ENCODE data around the gene MRTFB. TPM values are rescaled to one million over a fixed set of nuclear protein-coding genes. Genes with fewer than 3 reads are reported as not detected.

Gene MRTFB
- total RNA-seq, 1 experiment from 2014 or later: 67.3 TPM

DNA sequence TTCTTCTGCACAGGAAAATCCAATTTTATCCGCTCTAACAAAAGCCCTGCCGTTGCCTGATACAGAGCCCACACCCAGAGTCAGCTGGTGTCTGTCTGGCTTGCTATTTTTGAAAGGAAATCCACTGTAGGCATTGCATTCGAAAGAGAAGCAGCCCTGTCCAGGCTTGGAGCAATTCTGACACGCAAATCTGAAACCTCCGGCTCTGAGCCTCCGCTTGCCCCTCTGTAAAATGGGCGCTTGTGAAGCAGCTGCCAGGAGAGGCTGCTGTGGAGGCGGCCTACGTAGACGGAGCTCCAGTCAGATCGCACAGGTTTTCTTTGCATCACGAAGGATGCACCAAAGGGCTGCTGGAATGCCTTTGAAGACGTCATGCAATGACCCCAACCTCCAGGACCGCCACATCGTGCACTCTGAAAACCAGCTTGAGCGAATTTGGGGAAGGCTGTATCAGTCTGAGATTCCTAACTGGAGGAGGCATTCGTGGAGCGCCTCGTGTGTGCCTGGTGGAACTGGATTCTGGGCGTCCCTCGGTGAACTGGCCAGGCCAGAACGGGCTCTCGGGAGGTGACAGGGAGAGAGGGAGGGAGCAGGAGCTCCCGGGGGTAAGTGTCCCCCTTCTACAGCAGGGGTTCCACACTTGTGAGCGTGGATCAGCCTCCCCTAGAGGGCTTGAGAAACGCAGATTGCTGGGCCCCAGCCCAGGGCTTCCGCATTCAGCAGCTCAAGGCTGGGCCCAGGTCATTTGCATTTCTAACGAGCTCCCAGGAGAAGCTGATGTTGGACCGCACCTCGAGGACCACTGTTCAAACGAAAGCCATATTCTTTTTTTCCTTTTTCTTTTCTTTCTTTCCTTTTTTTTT, 215.5 kb downstream of the MRTFB start:
- Mint-ChIP-seq H3K27ac (ENCODE audit: unreplicated experiment) (peak overlapping the region; percentile 93), H3K4me3 (ENCODE audit: low read depth, unreplicated experiment) (peak overlapping the region; percentile 82), H3K9me3 (ENCODE audit: low read depth, unreplicated experiment) (peaks cover 3% of the 10 kb centered on the region), H3K27me3 (ENCODE audit: unreplicated experiment) (no peaks in the 10 kb centered on the region), H3K4me1 (ENCODE audit: low read depth, unreplicated experiment) (peaks cover 8% of the 10 kb centered on the region), H3K36me3 (ENCODE audit: insufficient read depth, unreplicated experiment) (peaks cover 34% of the 10 kb centered on the region)
- intact Hi-C loops (cut with micrococcal nuclease; ENCODE audit: unreplicated experiment): loop anchor here (5.0 kb wide), 1 partner anchor 241 kb away; no protein-coding TSS in a partner anchor
- BruUV-seq (replicated peaks): no TSS peak
- DNase-seq: no peak
- TF ChIP-seq, protein P1, sequence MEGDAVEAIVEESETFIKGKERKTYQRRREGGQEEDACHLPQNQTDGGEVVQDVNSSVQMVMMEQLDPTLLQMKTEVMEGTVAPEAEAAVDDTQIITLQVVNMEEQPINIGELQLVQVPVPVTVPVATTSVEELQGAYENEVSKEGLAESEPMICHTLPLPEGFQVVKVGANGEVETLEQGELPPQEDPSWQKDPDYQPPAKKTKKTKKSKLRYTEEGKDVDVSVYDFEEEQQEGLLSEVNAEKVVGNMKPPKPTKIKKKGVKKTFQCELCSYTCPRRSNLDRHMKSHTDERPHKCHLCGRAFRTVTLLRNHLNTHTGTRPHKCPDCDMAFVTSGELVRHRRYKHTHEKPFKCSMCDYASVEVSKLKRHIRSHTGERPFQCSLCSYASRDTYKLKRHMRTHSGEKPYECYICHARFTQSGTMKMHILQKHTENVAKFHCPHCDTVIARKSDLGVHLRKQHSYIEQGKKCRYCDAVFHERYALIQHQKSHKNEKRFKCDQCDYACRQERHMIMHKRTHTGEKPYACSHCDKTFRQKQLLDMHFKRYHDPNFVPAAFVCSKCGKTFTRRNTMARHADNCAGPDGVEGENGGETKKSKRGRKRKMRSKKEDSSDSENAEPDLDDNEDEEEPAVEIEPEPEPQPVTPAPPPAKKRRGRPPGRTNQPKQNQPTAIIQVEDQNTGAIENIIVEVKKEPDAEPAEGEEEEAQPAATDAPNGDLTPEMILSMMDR (IDR thresholded peaks at IDR 0.05; ENCODE audit: unreplicated experiment): no peak
- CTCF ChIA-PET: interaction anchor here (0.6 to 2.1 kb wide), 8 partner anchors 18 to 367 kb away, joined by 3 to 15 read pairs (median 3); partner anchors contain the start of gene ERCC4

DNA sequence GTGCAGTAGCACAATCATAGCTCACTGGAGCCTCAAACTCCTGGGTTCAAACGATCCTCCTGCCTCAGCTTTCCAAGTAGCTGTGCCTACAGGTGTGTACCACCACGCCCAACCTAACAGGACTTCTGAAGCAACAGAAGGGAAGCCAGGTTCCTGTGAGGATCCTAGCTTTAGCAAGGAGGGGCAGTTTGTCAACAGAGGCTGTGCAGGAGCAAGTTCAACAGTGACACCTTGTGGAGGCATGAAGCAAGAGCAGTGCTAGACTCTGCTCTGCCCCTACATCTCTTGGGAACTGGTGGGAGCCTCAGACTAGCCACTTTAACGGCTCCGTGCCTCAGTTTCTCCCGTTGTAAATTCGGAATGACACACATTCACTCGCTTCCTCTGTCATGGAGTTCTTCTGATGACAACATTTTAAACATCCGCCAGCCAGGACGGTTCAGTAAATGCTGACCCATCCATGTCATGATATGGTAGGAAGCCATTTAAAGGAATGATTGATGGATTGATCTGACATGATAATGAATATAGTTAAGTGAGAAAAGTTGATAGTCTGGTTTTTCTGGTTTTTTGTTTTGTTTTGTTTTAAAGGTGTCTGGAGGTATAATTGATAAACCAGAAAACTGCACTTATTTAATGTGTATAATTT, 218.7 kb downstream of the MRTFB start:
- Mint-ChIP-seq H3K4me1 (ENCODE audit: low read depth, unreplicated experiment) (peaks cover under 1% of the 10 kb centered on the region), H3K27ac (ENCODE audit: unreplicated experiment) (no peak overlapping the region), H3K36me3 (ENCODE audit: insufficient read depth, unreplicated experiment) (peaks cover 33% of the 10 kb centered on the region), H3K27me3 (ENCODE audit: unreplicated experiment) (no peaks in the 10 kb centered on the region), H3K4me3 (ENCODE audit: low read depth, unreplicated experiment) (no peak overlapping the region), H3K9me3 (ENCODE audit: low read depth, unreplicated experiment) (peaks cover 3% of the 10 kb centered on the region)
- intact Hi-C loops (cut with micrococcal nuclease; ENCODE audit: unreplicated experiment): loop anchor here (5.0 kb wide), 1 partner anchor 237 kb away; no protein-coding TSS in a partner anchor
- TF ChIP-seq, protein P1 (IDR thresholded peaks at IDR 0.05; ENCODE audit: unreplicated experiment): peak; percentile 69
- no TSS peak for BruUV-seq (replicated peaks)
- CTCF ChIA-PET: interaction anchor here (0.8 kb wide), 1 partner anchor 366 kb away, joined by 4 read pairs; no protein-coding TSS in a partner anchor
- DNase-seq: peak; percentile 54

DNA sequence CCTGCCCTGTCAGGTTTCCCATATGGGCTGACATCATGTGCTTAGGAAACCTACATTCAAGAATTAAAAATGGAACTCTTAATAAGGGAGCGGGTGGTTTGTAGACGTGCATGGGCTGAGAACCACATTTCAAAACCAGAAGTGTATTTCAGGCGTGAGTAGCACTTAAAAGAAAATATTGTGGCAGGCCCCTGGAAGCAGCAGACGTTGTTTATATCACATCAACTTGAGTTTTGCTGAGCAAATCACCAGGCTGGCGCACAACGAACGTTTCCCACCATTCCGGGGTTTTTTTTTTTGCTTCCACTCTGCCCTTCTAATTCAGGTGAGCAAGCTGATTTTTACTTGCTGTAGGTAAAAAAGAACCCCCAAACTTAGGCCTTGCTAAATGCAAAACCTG, 220.2 kb downstream of the MRTFB start:
- TF ChIP-seq, protein P1 (IDR thresholded peaks at IDR 0.05; ENCODE audit: unreplicated experiment): no peak
- no TSS peak for BruUV-seq (replicated peaks)
- CTCF ChIA-PET: no interaction called here

GRCh38 chr16:14292051-14292825, 221.1 kb downstream of the MRTFB start:
- CTCF ChIA-PET: no interaction called here
- intact Hi-C loops (cut with micrococcal nuclease; ENCODE audit: unreplicated experiment): no loop called here
- TF ChIP-seq, protein P1 (IDR thresholded peaks at IDR 0.05; ENCODE audit: unreplicated experiment): no peak
- H3K27ac Mint-ChIP-seq (ENCODE audit: unreplicated experiment): no peak overlapping the region
- no peaks in the 10 kb centered on the region for H3K27me3 Mint-ChIP-seq (ENCODE audit: unreplicated experiment)
- H3K4me1 Mint-ChIP-seq (ENCODE audit: low read depth, unreplicated experiment): no peaks in the 10 kb centered on the region
- H3K4me3 Mint-ChIP-seq (ENCODE audit: low read depth, unreplicated experiment): no peak overlapping the region
- H3K9me3 Mint-ChIP-seq (ENCODE audit: low read depth, unreplicated experiment): peaks cover 3% of the 10 kb centered on the region
- peaks cover 8% of the 10 kb centered on the region for H3K36me3 Mint-ChIP-seq (ENCODE audit: insufficient read depth, unreplicated experiment)
- no TSS peak for BruUV-seq (replicated peaks)
- DNase-seq: no peak

More for the DNA sequence above, 220.2 kb downstream of the MRTFB start:
- Mint-ChIP-seq H3K36me3 (ENCODE audit: insufficient read depth, unreplicated experiment) (peaks cover 18% of the 10 kb centered on the region), H3K27me3 (ENCODE audit: unreplicated experiment) (no peaks in the 10 kb centered on the region), H3K4me3 (ENCODE audit: low read depth, unreplicated experiment) (no peak overlapping the region), H3K4me1 (ENCODE audit: low read depth, unreplicated experiment) (no peaks in the 10 kb centered on the region), H3K27ac (ENCODE audit: unreplicated experiment) (no peak overlapping the region), H3K9me3 (ENCODE audit: low read depth, unreplicated experiment) (peaks cover 3% of the 10 kb centered on the region)
- intact Hi-C loops (cut with micrococcal nuclease; ENCODE audit: unreplicated experiment): no loop called here
- no peak for DNase-seq
